PC-9 (cell line): ENCODE results near the gene ANTXR2. TPM values are rescaled to one million over a fixed set of nuclear protein-coding genes. Genes with fewer than 3 reads are reported as not detected.

Experiments
- BruUV-seq: library from RNA; stranded (reverse); fragments of 400-500 nt; replicated peaks from 2 replicates; lab custom pipeline; 2021; lab: Mats Ljungman, UMichigan
- CTCF ChIA-PET: fragments of 300-600 bp; sonication (Branson Sonifier 250); formaldehyde crosslinking; loops from one replicate; lab custom pipeline; 2022; ENCODE audit warnings: antibody characterized with exemption; lab: Charles Lee
- POLR2A ChIA-PET: fragments of 300-600 bp; sonication (Branson Sonifier 250); formaldehyde crosslinking; loops from one replicate; lab custom pipeline; 2022; ENCODE audit warnings: antibody characterized with exemption; ENCODE audit not compliant: unreplicated experiment; lab: Charles Lee
- DNase-seq, 2 experiments: peaks; one replicate each; pipeline versions ENCODE4 v3.0.0 to v3.0.0-alpha.2; 2015 to 2022; ENCODE audit warnings: mixed read lengths in 1 of 2
- H2AFZ ChIP-seq: fragments of 200-600 bp; sonication (generic); 2 replicates; pipeline ENCODE4 v1.8.1; 2017; ENCODE audit warnings: antibody characterized with exemption
- H3F3A ChIP-seq: fragments of 200-600 bp; sonication (generic); 2 replicates; pipeline ENCODE4 v1.8.1; 2017; ENCODE audit warnings: antibody characterized with exemption, mild to moderate bottlenecking, low read depth; ENCODE audit not compliant: insufficient read depth
- H3K27ac ChIP-seq: fragments of 200-600 bp; sonication (generic); 2 replicates; pipeline ENCODE4 v1.6.1; 2016; ENCODE audit warnings: mixed run types
- H3K27me3 ChIP-seq: fragments of 200-600 bp; sonication (generic); 2 replicates; pipeline ENCODE4 v1.6.1; 2016; ENCODE audit warnings: low read depth, mixed run types; ENCODE audit not compliant: insufficient read depth
- H3K36me3 ChIP-seq: fragments of 200-600 bp; sonication (generic); 2 replicates; pipeline ENCODE4 v1.6.1; 2016; ENCODE audit warnings: low read depth, mixed run types
- H3K4me1 ChIP-seq: fragments of 200-600 bp; sonication (generic); replicated peaks from 2 replicates; pipeline ENCODE4 v1.6.1; 2016; ENCODE audit warnings: mixed run types; ENCODE audit not compliant: insufficient read depth
- H3K4me2 ChIP-seq: fragments of 200-600 bp; sonication (generic); 2 replicates; pipeline ENCODE4 v1.6.1; 2017; ENCODE audit warnings: mixed run types
- H3K4me3 ChIP-seq: fragments of 200-600 bp; sonication (generic); 2 replicates; pipeline ENCODE4 v1.6.1; 2016; ENCODE audit warnings: mixed run types
- H3K79me2 ChIP-seq: fragments of 200-600 bp; sonication (generic); 2 replicates; pipeline ENCODE4 v1.6.1; 2017; ENCODE audit warnings: low read depth, mixed run types
- H3K9me2 ChIP-seq: fragments of 200-600 bp; sonication (generic); 2 replicates; pipeline ENCODE4 v1.8.1; 2017; ENCODE audit warnings: mild to moderate bottlenecking; ENCODE audit not compliant: insufficient read depth
- H3K9me3 ChIP-seq: fragments of 200-600 bp; sonication (generic); 2 replicates; pipeline ENCODE4 v1.8.1; 2016; ENCODE audit warnings: low read depth; ENCODE audit not compliant: insufficient read depth
- H4K20me1 ChIP-seq: fragments of 200-600 bp; sonication (generic); 2 replicates; pipeline ENCODE4 v1.8.1; 2017; ENCODE audit not compliant: insufficient read depth
- CTCF ChIP-seq: fragments of 200-600 bp; sonication (generic); conservative IDR thresholded peaks from 2 replicates; pipeline ENCODE4 v1.6.1; 2017; ENCODE audit warnings: mixed run types, antibody characterized with exemption, mild to moderate bottlenecking, moderate library complexity
- EZH2 ChIP-seq: fragments of 200-600 bp; sonication (generic); IDR thresholded peaks from 2 replicates; pipeline ENCODE4 v1.8.0; 2017; ENCODE audit warnings: antibody characterized with exemption, low read depth
- intact Hi-C: fragments of 100-400 bp; cut with micrococcal nuclease; formaldehyde crosslinking; loops from one replicate; pipeline ENCODE4 v1.10.0; 2022; ENCODE audit not compliant: unreplicated experiment
- total RNA-seq: library from RNA; stranded (reverse); gene quantifications from 2 replicates; pipeline ENCODE4 v1.2.3, GENCODE V29; 2021

The ANTXR2 gene
- total RNA-seq, 1 experiment from 2014 or later, result 2.0 TPM

- Histone ChIP-seq H3K4me2 (no peak overlapping the region), H3K4me3 (no peak overlapping the region), H3K9me2 (no peaks in the 10 kb centered on the region), H4K20me1 (no peaks in the 10 kb centered on the region), H2AFZ (no peak overlapping the region), H3K9me3 (no peaks in the 10 kb centered on the region), H3K79me2 (no peaks in the 10 kb centered on the region), H3K36me3 (no peaks in the 10 kb centered on the region), H3F3A (no peaks in the 10 kb centered on the region), H3K27ac (no peak overlapping the region), H3K27me3 (no peaks in the 10 kb centered on the region), H3K4me1 (no peaks in the 10 kb centered on the region)
- no peak for DNase-seq
- no TSS peak for BruUV-seq
- intact Hi-C loops, result no loop called here
- TF ChIP-seq CTCF (no peak), EZH2 (no peak)
- CTCF ChIA-PET, result no interaction called here
- POLR2A ChIA-PET, result no interaction called here
Observed at GRCh38 chr4:80007745-80008149, 65.3 kb downstream of the ANTXR2 start.

DNA sequence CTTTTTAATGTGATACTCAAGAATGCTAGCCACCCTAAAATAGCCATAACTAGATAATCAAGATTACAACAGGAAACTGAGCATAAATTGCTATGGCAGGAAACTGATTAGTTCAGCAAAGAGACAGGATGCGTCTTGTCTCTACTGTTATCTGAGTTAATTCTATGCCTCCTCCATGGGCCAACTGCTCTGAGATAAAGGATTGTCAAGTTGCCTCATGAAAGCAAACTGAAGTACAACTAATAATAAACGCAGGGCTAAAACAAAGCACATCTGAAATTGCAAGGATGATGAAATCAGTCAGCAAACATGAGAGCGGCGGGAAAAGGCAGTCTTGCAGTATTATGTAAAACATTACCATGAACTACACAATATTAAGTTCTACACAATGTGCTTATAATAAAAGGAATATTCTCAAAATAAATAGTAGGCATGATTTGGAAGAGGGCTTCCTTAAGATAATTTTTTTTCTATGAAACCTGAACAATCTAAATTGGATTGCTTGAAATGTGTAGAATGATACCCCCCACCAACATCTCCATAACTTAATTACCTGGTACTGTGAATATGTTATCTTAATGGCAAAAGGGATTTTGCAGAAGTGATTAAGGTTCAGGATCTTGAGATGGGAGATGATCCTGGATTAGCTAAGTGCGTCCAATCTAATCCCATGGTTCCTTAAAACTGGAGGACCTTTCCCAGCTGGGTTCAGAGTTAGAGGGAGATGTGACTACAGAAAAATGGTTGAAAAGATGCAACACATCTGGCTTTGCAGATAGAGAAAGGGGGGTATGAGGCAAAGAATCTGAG, 65.9 kb downstream of the ANTXR2 start:
- Histone ChIP-seq H3K9me2 (no peaks in the 10 kb centered on the region), H3F3A (no peaks in the 10 kb centered on the region), H3K79me2 (no peaks in the 10 kb centered on the region), H3K9me3 (no peaks in the 10 kb centered on the region), H3K27me3 (no peaks in the 10 kb centered on the region), H3K4me3 (no peak overlapping the region), H2AFZ (no peak overlapping the region), H3K4me1 (no peaks in the 10 kb centered on the region), H4K20me1 (no peaks in the 10 kb centered on the region), H3K4me2 (no peak overlapping the region), H3K36me3 (no peaks in the 10 kb centered on the region), H3K27ac (no peak overlapping the region)
- ChIA-PET POLR2A (no interaction called here), CTCF (no interaction called here)
- TF ChIP-seq EZH2, result no peak
- no peak for TF ChIP-seq CTCF
- no peak for DNase-seq
- intact Hi-C loops, result no loop called here
- no TSS peak for BruUV-seq

GRCh38 chr4:80005863-80006262, 67.2 kb downstream of the ANTXR2 start:
- TF ChIP-seq CTCF (no peak), EZH2 (no peak)
- Histone ChIP-seq H3K4me1 (no peaks in the 10 kb centered on the region), H3K9me3 (no peaks in the 10 kb centered on the region), H3K4me2 (no peak overlapping the region; the same call in 1 of the 2 replicates), H3K36me3 (no peaks in the 10 kb centered on the region), H3K4me3 (no peak overlapping the region), H3K9me2 (no peaks in the 10 kb centered on the region), H3K27ac (no peak overlapping the region), H4K20me1 (no peaks in the 10 kb centered on the region), H3K27me3 (no peaks in the 10 kb centered on the region), H2AFZ (no peak overlapping the region), H3F3A (no peaks in the 10 kb centered on the region), H3K79me2 (no peaks in the 10 kb centered on the region)
- intact Hi-C loops, result no loop called here
- ChIA-PET CTCF (no interaction called here), POLR2A (no interaction called here)
- BruUV-seq, result no TSS peak
- DNase-seq, result no peak
